Astrocyte (in vitro differentiated cells and primary cell): ENCODE measurements around the gene NLGN2. TPM values are rescaled to one million over a fixed set of nuclear protein-coding genes. Genes with fewer than 3 reads are reported as not detected.

Source experiments
- DNase-seq: peaks from one replicate; pipeline ENCODE4 v3.0.0-alpha.2; 2010; ENCODE audit warnings: low read depth
- FAIRE-seq: peaks from 2 replicates; lab custom pipeline; 2011; peaks lifted over from hg19 to GRCh38; lab: Jason Lieb, UNC
- H2AFZ ChIP-seq: 2 replicates; pipeline ENCODE4 v1.6.0; 2012; ENCODE audit warnings: low read depth, low read length, inconsistent platforms
- H3K27ac ChIP-seq: 2 replicates; pipeline ENCODE4 v1.5.1; 2011; ENCODE audit warnings: low read depth, low read length, inconsistent platforms
- H3K27me3 ChIP-seq: 2 replicates; pipeline ENCODE4 v1.6.0; 2011; ENCODE audit warnings: low read length, inconsistent platforms; ENCODE audit not compliant: insufficient read depth
- H3K36me3 ChIP-seq: 2 replicates; pipeline ENCODE4 v1.5.1; 2011; ENCODE audit warnings: low read length, inconsistent platforms; ENCODE audit not compliant: insufficient read depth
- H3K4me1 ChIP-seq: 2 replicates; pipeline ENCODE4 v1.5.1; 2011; ENCODE audit warnings: low read length, inconsistent platforms; ENCODE audit not compliant: insufficient read depth
- H3K4me2 ChIP-seq: 2 replicates; pipeline ENCODE4 v1.6.0; 2012; ENCODE audit warnings: low read length, inconsistent platforms
- H3K4me3 ChIP-seq: 2 replicates; pipeline ENCODE4 v1.5.1; 2011; ENCODE audit warnings: low read depth, mild to moderate bottlenecking, low read length, inconsistent platforms; ENCODE audit not compliant: insufficient read depth
- H3K79me2 ChIP-seq: 2 replicates; pipeline ENCODE4 v1.6.0; 2012; ENCODE audit warnings: mild to moderate bottlenecking, low read length, inconsistent platforms; ENCODE audit not compliant: insufficient read depth
- H3K9ac ChIP-seq: 2 replicates; pipeline ENCODE4 v1.6.0; 2012; ENCODE audit warnings: mild to moderate bottlenecking, low read length, inconsistent platforms
- H3K9me3 ChIP-seq: 2 replicates; pipeline ENCODE4 v1.5.1; 2012; ENCODE audit warnings: low read depth, mild to moderate bottlenecking, low read length, inconsistent platforms; ENCODE audit not compliant: insufficient read depth
- H4K20me1 ChIP-seq: 2 replicates; pipeline ENCODE4 v1.6.0; 2012; ENCODE audit warnings: low read length, inconsistent platforms; ENCODE audit not compliant: insufficient read depth
- H3K27ac Mint-ChIP-seq: one replicate; pipeline ENCODE4 v1.8.0; 2021; ENCODE audit warnings: mild to moderate bottlenecking, mixed read lengths; ENCODE audit not compliant: unreplicated experiment
- H3K27me3 Mint-ChIP-seq: one replicate; pipeline ENCODE4 v1.8.0; 2021; ENCODE audit warnings: low read depth, mixed read lengths; ENCODE audit not compliant: unreplicated experiment
- H3K36me3 Mint-ChIP-seq: one replicate; pipeline ENCODE4 v1.8.0; 2021; ENCODE audit warnings: low read depth, mixed read lengths; ENCODE audit not compliant: unreplicated experiment
- H3K4me1 Mint-ChIP-seq: one replicate; pipeline ENCODE4 v1.8.0; 2021; ENCODE audit warnings: low read depth, mixed read lengths; ENCODE audit not compliant: unreplicated experiment
- H3K4me3 Mint-ChIP-seq: one replicate; pipeline ENCODE4 v1.8.0; 2021; ENCODE audit warnings: mild to moderate bottlenecking, moderate library complexity, mixed read lengths; ENCODE audit not compliant: unreplicated experiment
- H3K9me3 Mint-ChIP-seq: one replicate; pipeline ENCODE4 v1.8.0; 2021; ENCODE audit warnings: mild to moderate bottlenecking, mixed read lengths; ENCODE audit not compliant: unreplicated experiment
- CTCF ChIP-seq: IDR thresholded peaks from 2 replicates; pipeline ENCODE4 v1.5.1; 2011; ENCODE audit warnings: low read depth, mild to moderate bottlenecking, inconsistent platforms, low read length, moderate library complexity; ENCODE audit not compliant: insufficient read depth
- EZH2 ChIP-seq: IDR thresholded peaks from 2 replicates; pipeline ENCODE4 v1.6.1; 2012; ENCODE audit warnings: mild to moderate bottlenecking, low read length, inconsistent platforms; ENCODE audit not compliant: insufficient read depth
- total RNA-seq: library from RNA; stranded (reverse); gene quantifications from 2 replicates; pipeline ENCODE4 v1.2.1, GENCODE V29; 2021

NLGN2 gene
- total RNA-seq, 1 donor from 2014 or later: 77.3 TPM

- no peaks in the 10 kb centered on the region for H3K4me1 ChIP-seq
- no peaks in the 10 kb centered on the region for H3K4me1 Mint-ChIP-seq
- peaks cover 5% of the 10 kb centered on the region for H3K27me3 Mint-ChIP-seq
- no peaks in the 10 kb centered on the region for H3K9me3 ChIP-seq
- no peaks in the 10 kb centered on the region for H3K79me2 ChIP-seq
- no peak for TF ChIP-seq EZH2
- no peak for TF ChIP-seq CTCF
- no peaks in the 10 kb centered on the region for H4K20me1 ChIP-seq
- peaks cover 3% of the 10 kb centered on the region for H3K36me3 Mint-ChIP-seq
- no peak overlapping the region for H3K27ac ChIP-seq
- DNase-seq: no peak
- no peak for FAIRE-seq
- no peaks in the 10 kb centered on the region for H3K27me3 ChIP-seq
- no peak overlapping the region for H3K9ac ChIP-seq
- H3K36me3 ChIP-seq: no peaks in the 10 kb centered on the region
- H3K4me2 ChIP-seq: no peak overlapping the region
- peaks cover 2% of the 10 kb centered on the region for H3K9me3 Mint-ChIP-seq
- no peak overlapping the region for H3K27ac Mint-ChIP-seq
- H3K4me3 Mint-ChIP-seq: no peak overlapping the region
- no peak overlapping the region for H3K4me3 ChIP-seq
- no peak overlapping the region for H2AFZ ChIP-seq
Observed at GRCh38 chr17:7426896-7427489, 19.3 kb downstream of the NLGN2 start.

- FAIRE-seq: no peak
- Histone ChIP-seq H3K4me3 (no peak overlapping the region), H3K27me3 (no peaks in the 10 kb centered on the region), H3K79me2 (no peaks in the 10 kb centered on the region), H4K20me1 (no peaks in the 10 kb centered on the region), H3K27ac (no peak overlapping the region), H3K36me3 (no peaks in the 10 kb centered on the region), H3K4me2 (no peak overlapping the region), H2AFZ (no peak overlapping the region), H3K9ac (no peak overlapping the region), H3K9me3 (no peaks in the 10 kb centered on the region), H3K4me1 (no peaks in the 10 kb centered on the region)
- H3K9me3 Mint-ChIP-seq: peaks cover 2% of the 10 kb centered on the region
- DNase-seq: no peak
- TF ChIP-seq CTCF: no peak
- TF ChIP-seq EZH2: no peak
- peaks cover 5% of the 10 kb centered on the region for H3K27me3 Mint-ChIP-seq
- H3K4me3 Mint-ChIP-seq: no peak overlapping the region
- no peaks in the 10 kb centered on the region for H3K4me1 Mint-ChIP-seq
- H3K36me3 Mint-ChIP-seq: peaks cover 3% of the 10 kb centered on the region
- H3K27ac Mint-ChIP-seq: no peak overlapping the region
Observed at GRCh38 chr17:7427549-7427948, 19.9 kb downstream of the NLGN2 start.

- Histone ChIP-seq H2AFZ (no peak within 1 kb of the TSS), H3K79me2 (no peaks in the 10 kb centered on the region), H3K4me2 (no peak within 1 kb of the TSS), H3K4me1 (no peaks in the 10 kb centered on the region), H3K27me3 (no peaks in the 10 kb centered on the region), H3K36me3 (no peaks in the 10 kb centered on the region), H3K27ac (no peak within 1 kb of the TSS), H4K20me1 (no peaks in the 10 kb centered on the region), H3K9ac (no peak within 1 kb of the TSS), H3K9me3 (no peaks in the 10 kb centered on the region), H3K4me3 (no peak within 1 kb of the TSS)
- DNase-seq (no peak), FAIRE-seq (no peak)
- Mint-ChIP-seq H3K27me3 (peaks cover 5% of the 10 kb centered on the region), H3K4me1 (no peaks in the 10 kb centered on the region), H3K9me3 (peaks cover 2% of the 10 kb centered on the region), H3K27ac (no peak within 1 kb of the TSS), H3K36me3 (peaks cover 3% of the 10 kb centered on the region), H3K4me3 (no peak within 1 kb of the TSS)
- no peak for TF ChIP-seq EZH2
- no peak for TF ChIP-seq CTCF
Observed at GRCh38 chr17:7428557-7428956, 20.9 kb downstream of the NLGN2 start, which contains the start of gene SPEM3. SPEM3 (plus strand) TSS chr17:7428857; CDS start chr17:7428903, 46 bp downstream.
